OCI-LY7 (cell line): ENCODE data around the gene SIAE. TPM values are rescaled to one million over a fixed set of nuclear protein-coding genes. Genes with fewer than 3 reads are reported as not detected.

Source experiments
- BruUV-seq: library from RNA; stranded (reverse); fragments of 400-500 nt; replicated peaks from 2 replicates; lab custom pipeline; 2021; lab: Mats Ljungman, UMichigan
- CTCF ChIA-PET: fragments of 300-600 bp; sonication (Branson Sonifier 250); formaldehyde crosslinking; loops from one replicate; lab custom pipeline; 2022; ENCODE audit warnings: antibody characterized with exemption; ENCODE audit not compliant: unreplicated experiment; lab: Charles Lee
- POLR2A ChIA-PET: fragments of 300-600 bp; sonication (Branson Sonifier 250); formaldehyde crosslinking; loops from one replicate; lab custom pipeline; 2022; ENCODE audit warnings: antibody characterized with exemption; lab: Charles Lee
- DNase-seq: peaks from one replicate; pipeline ENCODE4 v3.0.0-alpha.2; 2015; ENCODE audit warnings: low spot score
- H2AFZ ChIP-seq: fragments of 200-600 bp; sonication (generic), shearing (Covaris generic); 2 replicates; pipeline ENCODE4 v1.6.1; 2014; ENCODE audit warnings: mild to moderate bottlenecking, antibody characterized with exemption, low read length, moderate library complexity
- H3K27ac ChIP-seq: fragments of 200-600 bp; sonication (generic); 2 replicates; pipeline ENCODE4 v1.5.1; 2014; ENCODE audit warnings: mixed run types, low read depth, mild to moderate bottlenecking, moderate library complexity, low read length, inconsistent platforms; ENCODE audit not compliant: poor library complexity, severe bottlenecking
- H3K36me3 ChIP-seq: fragments of 200-600 bp; sonication (generic); 2 replicates; pipeline ENCODE4 v1.6.1; 2014; ENCODE audit warnings: mild to moderate bottlenecking, antibody characterized with exemption, low read length, moderate library complexity, mixed read lengths; ENCODE audit not compliant: insufficient read depth
- H3K4me1 ChIP-seq: fragments of 200-600 bp; sonication (generic); 2 replicates; pipeline ENCODE4 v1.5.1; 2014; ENCODE audit warnings: mild to moderate bottlenecking, low read length; ENCODE audit not compliant: insufficient read depth, poor library complexity, severe bottlenecking
- H3K4me2 ChIP-seq: fragments of 200-600 bp; sonication (generic); 2 replicates; pipeline ENCODE4 v1.6.1; 2014; ENCODE audit warnings: mild to moderate bottlenecking, low read length
- H3K4me3 ChIP-seq: fragments of 200-600 bp; sonication (generic); 2 replicates; pipeline ENCODE4 v1.5.1; 2014; ENCODE audit warnings: mild to moderate bottlenecking, low read depth, low read length; ENCODE audit not compliant: poor library complexity, severe bottlenecking
- H3K79me2 ChIP-seq: fragments of 200-600 bp; sonication (generic); 2 replicates; pipeline ENCODE4 v1.6.1; 2016; ENCODE audit warnings: low read depth, mild to moderate bottlenecking, low read length, moderate library complexity, mixed read lengths; ENCODE audit not compliant: insufficient read depth
- H3K9me2 ChIP-seq: fragments of 200-600 bp; sonication (generic); 2 replicates; pipeline ENCODE4 v1.6.1; 2016; ENCODE audit warnings: mild to moderate bottlenecking, low read length, mixed read lengths; ENCODE audit not compliant: insufficient read depth
- H3K9me3 ChIP-seq: fragments of 200-600 bp; sonication (generic); 2 replicates; pipeline ENCODE4 v1.6.1; 2014; ENCODE audit warnings: mild to moderate bottlenecking, mixed run types, low read length, mixed read lengths
- H4K20me1 ChIP-seq: fragments of 200-600 bp; sonication (generic); 2 replicates; pipeline ENCODE4 v1.6.1; 2014; ENCODE audit warnings: mild to moderate bottlenecking, antibody characterized with exemption, low read length, moderate library complexity, mixed read lengths; ENCODE audit not compliant: insufficient read depth
- CTCF ChIP-seq: fragments of 200-600 bp; sonication (generic); conservative IDR thresholded peaks from 2 replicates; pipeline ENCODE4 v1.5.1; 2014; ENCODE audit warnings: mild to moderate bottlenecking, antibody characterized with exemption, low read length, moderate library complexity, mixed read lengths
- EZH2phosphoT487 ChIP-seq: fragments of 200-600 bp; sonication (generic); IDR thresholded peaks from 2 replicates; pipeline ENCODE4 v1.6.1; 2018; ENCODE audit warnings: low read depth, borderline replicate concordance, mild to moderate bottlenecking, mixed run types, antibody characterized with exemption, low read length, moderate library complexity, mixed read lengths
- intact Hi-C: fragments of 100-400 bp; cut with micrococcal nuclease; formaldehyde crosslinking; loops from one replicate; pipeline ENCODE4 v1.10.0; 2022; ENCODE audit not compliant: unreplicated experiment
- total RNA-seq, 2 experiments: library from RNA; depleted of rRNA in 1 of 2; stranded (reverse); fragments of >200 nt in 1 of 2; shearing (Covaris generic) in 1 of 2; gene quantifications; 2 replicates each; pipeline ENCODE4 v1.2.3, GENCODE V29; 2014 to 2022

The SIAE gene
- total RNA-seq, 2 experiments from 2014 or later, result 2.6 to 8.6 TPM

- Histone ChIP-seq H3K4me2 (no peak overlapping the region), H3K9me3 (no peaks in the 10 kb centered on the region), H3K36me3 (no peaks in the 10 kb centered on the region), H2AFZ (no peak overlapping the region), H3K4me3 (no peak overlapping the region), H3K9me2 (no peaks in the 10 kb centered on the region), H4K20me1 (no peaks in the 10 kb centered on the region), H3K4me1 (no peaks in the 10 kb centered on the region), H3K79me2 (no peaks in the 10 kb centered on the region), H3K27ac (no peak overlapping the region)
- intact Hi-C loops, result loop anchor here (1.0 to 5.0 kb wide), 2 partner anchors 171 to 514 kb away; no protein-coding TSS in a partner anchor
- no TSS peak for BruUV-seq
- ChIA-PET CTCF (no interaction called here), POLR2A (interaction anchor here (0.5 kb wide), 1 partner anchor 30 kb away, joined by 3 read pairs; no protein-coding TSS in a partner anchor)
- DNase-seq, result peak; percentile 56
- TF ChIP-seq EZH2phosphoT487 (no peak), CTCF (peak; percentile 82)
Measured at GRCh38 chr11:124586238-124586860, 87.2 kb downstream of the SIAE start.

GRCh38 chr11:124584681-124585372 is 88.7 kb downstream of the SIAE start:
- no peaks in the 10 kb centered on the region for H3K79me2 ChIP-seq
- H3K36me3 ChIP-seq, result no peaks in the 10 kb centered on the region
- no peaks in the 10 kb centered on the region for H3K9me2 ChIP-seq
- ChIA-PET POLR2A (interaction anchor here (0.7 to 1.5 kb wide), 2 partner anchors 16 to 130 kb away, joined by 3 to 4 read pairs; no protein-coding TSS in a partner anchor), CTCF (interaction anchor here (1.5 kb wide), 1 partner anchor 513 kb away, joined by 5 read pairs; no protein-coding TSS in a partner anchor)
- no peaks in the 10 kb centered on the region for H3K4me1 ChIP-seq
- TF ChIP-seq CTCF (no peak), EZH2phosphoT487 (no peak)
- H3K27ac ChIP-seq, result no peak overlapping the region
- H3K4me3 ChIP-seq, result no peak overlapping the region
- H4K20me1 ChIP-seq, result no peaks in the 10 kb centered on the region
- no peak overlapping the region for H2AFZ ChIP-seq
- DNase-seq, result no peak
- no TSS peak for BruUV-seq
- intact Hi-C loops, result loop anchor here (5.0 kb wide), 1 partner anchor 513 kb away; no protein-coding TSS in a partner anchor
- H3K4me2 ChIP-seq, result no peak overlapping the region
- H3K9me3 ChIP-seq, result no peaks in the 10 kb centered on the region
